ENCODE measurements around the gene AHCYL2. TPM values are rescaled to one million over a fixed set of nuclear protein-coding genes. Genes with fewer than 3 reads are reported as not detected.

The AHCYL2 gene
- total and polyA plus RNA-seq, 2 experiments from 2014 or later: 7.8 to 29.4 TPM

DNA sequence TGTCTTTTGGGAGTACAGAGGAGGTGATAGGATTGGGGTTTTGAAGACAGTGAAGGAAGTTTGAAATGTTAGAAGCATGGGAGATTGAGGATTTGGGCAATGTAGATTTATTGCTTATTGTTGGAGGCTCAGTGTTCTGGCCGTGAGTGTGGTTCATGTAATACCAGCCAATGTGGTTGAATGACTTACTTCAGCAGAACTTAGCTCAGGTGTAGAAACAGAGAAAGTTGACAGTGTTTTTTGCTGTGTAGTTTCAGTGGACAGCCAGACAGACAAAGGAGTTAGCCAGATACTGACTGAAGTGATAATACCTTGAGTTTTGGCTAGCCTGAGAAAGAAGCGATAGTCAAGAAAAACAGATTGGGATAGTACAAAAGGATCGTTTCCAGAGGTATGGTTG is 88.5 kb downstream of the AHCYL2 start (continued):
- TF ChIP-seq, protein P1, sequence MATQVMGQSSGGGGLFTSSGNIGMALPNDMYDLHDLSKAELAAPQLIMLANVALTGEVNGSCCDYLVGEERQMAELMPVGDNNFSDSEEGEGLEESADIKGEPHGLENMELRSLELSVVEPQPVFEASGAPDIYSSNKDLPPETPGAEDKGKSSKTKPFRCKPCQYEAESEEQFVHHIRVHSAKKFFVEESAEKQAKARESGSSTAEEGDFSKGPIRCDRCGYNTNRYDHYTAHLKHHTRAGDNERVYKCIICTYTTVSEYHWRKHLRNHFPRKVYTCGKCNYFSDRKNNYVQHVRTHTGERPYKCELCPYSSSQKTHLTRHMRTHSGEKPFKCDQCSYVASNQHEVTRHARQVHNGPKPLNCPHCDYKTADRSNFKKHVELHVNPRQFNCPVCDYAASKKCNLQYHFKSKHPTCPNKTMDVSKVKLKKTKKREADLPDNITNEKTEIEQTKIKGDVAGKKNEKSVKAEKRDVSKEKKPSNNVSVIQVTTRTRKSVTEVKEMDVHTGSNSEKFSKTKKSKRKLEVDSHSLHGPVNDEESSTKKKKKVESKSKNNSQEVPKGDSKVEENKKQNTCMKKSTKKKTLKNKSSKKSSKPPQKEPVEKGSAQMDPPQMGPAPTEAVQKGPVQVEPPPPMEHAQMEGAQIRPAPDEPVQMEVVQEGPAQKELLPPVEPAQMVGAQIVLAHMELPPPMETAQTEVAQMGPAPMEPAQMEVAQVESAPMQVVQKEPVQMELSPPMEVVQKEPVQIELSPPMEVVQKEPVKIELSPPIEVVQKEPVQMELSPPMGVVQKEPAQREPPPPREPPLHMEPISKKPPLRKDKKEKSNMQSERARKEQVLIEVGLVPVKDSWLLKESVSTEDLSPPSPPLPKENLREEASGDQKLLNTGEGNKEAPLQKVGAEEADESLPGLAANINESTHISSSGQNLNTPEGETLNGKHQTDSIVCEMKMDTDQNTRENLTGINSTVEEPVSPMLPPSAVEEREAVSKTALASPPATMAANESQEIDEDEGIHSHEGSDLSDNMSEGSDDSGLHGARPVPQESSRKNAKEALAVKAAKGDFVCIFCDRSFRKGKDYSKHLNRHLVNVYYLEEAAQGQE (IDR thresholded peaks at IDR 0.05; ENCODE audit: unreplicated experiment): no peak

DNA sequence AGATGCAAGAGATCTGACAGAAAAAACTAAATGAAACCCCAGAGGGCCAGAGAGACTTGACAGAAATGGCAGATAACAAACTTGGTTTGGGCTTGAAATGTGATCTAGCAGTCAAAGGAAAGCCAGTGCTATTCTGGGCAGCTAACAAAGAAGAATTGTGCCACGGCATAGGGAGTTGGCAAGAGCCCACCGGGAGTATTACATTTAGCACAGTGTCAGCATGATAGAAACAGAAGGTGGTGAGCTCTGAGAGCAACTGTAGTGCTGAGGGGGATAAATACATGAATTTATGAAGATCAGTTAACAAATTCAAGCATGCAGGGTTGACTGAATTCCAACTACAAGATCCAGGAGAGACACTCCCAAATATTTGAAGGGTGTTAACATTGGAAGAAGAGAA is 91.1 kb downstream of the AHCYL2 start:
- no peak overlapping the region for H3K4me2 ChIP-seq
- Mint-ChIP-seq H3K27me3 (ENCODE audit: insufficient read depth, low read depth, poor library complexity) (no peaks in the 10 kb centered on the region), H3K27ac (no peak overlapping the region), H3K4me3 (no peak overlapping the region), H3K9me3 (no peaks in the 10 kb centered on the region), H3K4me1 (peaks cover 2% of the 10 kb centered on the region; the same call in 1 of the 3 replicates), H3K36me3 (ENCODE audit: low read depth) (no peaks in the 10 kb centered on the region)
- H4K20me1 ChIP-seq (replicated peaks; ENCODE audit: insufficient read depth): no peaks in the 10 kb centered on the region
- no peaks in the 10 kb centered on the region for H3K4me1 ChIP-seq (ENCODE audit: insufficient read depth)
- ATAC-seq (no peak), DNase-seq (ENCODE audit: low spot score) (no peak)
- H3K4me3 ChIP-seq: no peak overlapping the region
- no peaks in the 10 kb centered on the region for H3K36me3 ChIP-seq (ENCODE audit: insufficient read depth)
- H3K27me3 ChIP-seq (ENCODE audit: insufficient read depth): no peaks in the 10 kb centered on the region
- H3K9me2 ChIP-seq (ENCODE audit: insufficient read depth): no peaks in the 10 kb centered on the region
- no peak for TF ChIP-seq ZNF114 (CRISPR knock-in tag; IDR thresholded peaks at IDR 0.05)
- TF ChIP-seq, protein P2, sequence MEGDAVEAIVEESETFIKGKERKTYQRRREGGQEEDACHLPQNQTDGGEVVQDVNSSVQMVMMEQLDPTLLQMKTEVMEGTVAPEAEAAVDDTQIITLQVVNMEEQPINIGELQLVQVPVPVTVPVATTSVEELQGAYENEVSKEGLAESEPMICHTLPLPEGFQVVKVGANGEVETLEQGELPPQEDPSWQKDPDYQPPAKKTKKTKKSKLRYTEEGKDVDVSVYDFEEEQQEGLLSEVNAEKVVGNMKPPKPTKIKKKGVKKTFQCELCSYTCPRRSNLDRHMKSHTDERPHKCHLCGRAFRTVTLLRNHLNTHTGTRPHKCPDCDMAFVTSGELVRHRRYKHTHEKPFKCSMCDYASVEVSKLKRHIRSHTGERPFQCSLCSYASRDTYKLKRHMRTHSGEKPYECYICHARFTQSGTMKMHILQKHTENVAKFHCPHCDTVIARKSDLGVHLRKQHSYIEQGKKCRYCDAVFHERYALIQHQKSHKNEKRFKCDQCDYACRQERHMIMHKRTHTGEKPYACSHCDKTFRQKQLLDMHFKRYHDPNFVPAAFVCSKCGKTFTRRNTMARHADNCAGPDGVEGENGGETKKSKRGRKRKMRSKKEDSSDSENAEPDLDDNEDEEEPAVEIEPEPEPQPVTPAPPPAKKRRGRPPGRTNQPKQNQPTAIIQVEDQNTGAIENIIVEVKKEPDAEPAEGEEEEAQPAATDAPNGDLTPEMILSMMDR (conservative IDR thresholded peaks at IDR 0.05; ENCODE audit: low read depth in 2 of 2): no peak
- no peak for TF ChIP-seq JUNB (IDR thresholded peaks at IDR 0.05; ENCODE audit: unreplicated experiment)
- TF ChIP-seq, protein P1 (IDR thresholded peaks at IDR 0.05; ENCODE audit: unreplicated experiment): no peak
- no peak for TF ChIP-seq POLR2AphosphoS5 (IDR thresholded peaks at IDR 0.05; ENCODE audit: low read depth)
- no peak for TF ChIP-seq EZH2 (IDR thresholded peaks at IDR 0.05; ENCODE audit: low read depth, unreplicated experiment)
- TF ChIP-seq NANOG (IDR thresholded peaks at IDR 0.05; ENCODE audit: borderline replicate concordance): no peak
- TF ChIP-seq STAT1 (IDR thresholded peaks at IDR 0.05; ENCODE audit: unreplicated experiment): no peak
- no peak for TF ChIP-seq CREB1 (CRISPR knock-in tag; IDR thresholded peaks at IDR 0.05; ENCODE audit: low read depth)
- H3K79me2 ChIP-seq (replicated peaks; ENCODE audit: insufficient read depth): no peaks in the 10 kb centered on the region
- H3K27ac ChIP-seq (ENCODE audit: low read depth): no peak overlapping the region
- H3F3A ChIP-seq (replicated peaks; ENCODE audit: low read depth): no peaks in the 10 kb centered on the region
- no peak overlapping the region for H2AFZ ChIP-seq

Data from GM23338 (cell line).